Smooth muscle cell of bladder (primary cell): Measurements from ENCODE around the gene BMS1. TPM values are rescaled to one million over a fixed set of nuclear protein-coding genes. Genes with fewer than 3 reads are reported as not detected.

Experiments used
- total RNA-seq: library from RNA; depleted of rRNA; stranded (reverse); fragments of >200 nt; gene quantifications from 2 replicates; pipeline ENCODE4 v1.2.3, GENCODE V29; 2014

The BMS1 gene, protein sequence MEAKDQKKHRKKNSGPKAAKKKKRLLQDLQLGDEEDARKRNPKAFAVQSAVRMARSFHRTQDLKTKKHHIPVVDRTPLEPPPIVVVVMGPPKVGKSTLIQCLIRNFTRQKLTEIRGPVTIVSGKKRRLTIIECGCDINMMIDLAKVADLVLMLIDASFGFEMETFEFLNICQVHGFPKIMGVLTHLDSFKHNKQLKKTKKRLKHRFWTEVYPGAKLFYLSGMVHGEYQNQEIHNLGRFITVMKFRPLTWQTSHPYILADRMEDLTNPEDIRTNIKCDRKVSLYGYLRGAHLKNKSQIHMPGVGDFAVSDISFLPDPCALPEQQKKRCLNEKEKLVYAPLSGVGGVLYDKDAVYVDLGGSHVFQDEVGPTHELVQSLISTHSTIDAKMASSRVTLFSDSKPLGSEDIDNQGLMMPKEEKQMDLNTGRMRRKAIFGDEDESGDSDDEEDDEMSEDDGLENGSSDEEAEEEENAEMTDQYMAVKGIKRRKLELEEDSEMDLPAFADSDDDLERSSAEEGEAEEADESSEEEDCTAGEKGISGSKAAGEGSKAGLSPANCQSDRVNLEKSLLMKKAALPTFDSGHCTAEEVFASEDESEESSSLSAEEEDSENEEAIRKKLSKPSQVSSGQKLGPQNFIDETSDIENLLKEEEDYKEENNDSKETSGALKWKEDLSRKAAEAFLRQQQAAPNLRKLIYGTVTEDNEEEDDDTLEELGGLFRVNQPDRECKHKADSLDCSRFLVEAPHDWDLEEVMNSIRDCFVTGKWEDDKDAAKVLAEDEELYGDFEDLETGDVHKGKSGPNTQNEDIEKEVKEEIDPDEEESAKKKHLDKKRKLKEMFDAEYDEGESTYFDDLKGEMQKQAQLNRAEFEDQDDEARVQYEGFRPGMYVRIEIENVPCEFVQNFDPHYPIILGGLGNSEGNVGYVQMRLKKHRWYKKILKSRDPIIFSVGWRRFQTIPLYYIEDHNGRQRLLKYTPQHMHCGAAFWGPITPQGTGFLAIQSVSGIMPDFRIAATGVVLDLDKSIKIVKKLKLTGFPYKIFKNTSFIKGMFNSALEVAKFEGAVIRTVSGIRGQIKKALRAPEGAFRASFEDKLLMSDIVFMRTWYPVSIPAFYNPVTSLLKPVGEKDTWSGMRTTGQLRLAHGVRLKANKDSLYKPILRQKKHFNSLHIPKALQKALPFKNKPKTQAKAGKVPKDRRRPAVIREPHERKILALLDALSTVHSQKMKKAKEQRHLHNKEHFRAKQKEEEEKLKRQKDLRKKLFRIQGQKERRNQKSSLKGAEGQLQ
- 17.5 and 18.8 TPM in 2 replicates for total RNA-seq

DNA sequence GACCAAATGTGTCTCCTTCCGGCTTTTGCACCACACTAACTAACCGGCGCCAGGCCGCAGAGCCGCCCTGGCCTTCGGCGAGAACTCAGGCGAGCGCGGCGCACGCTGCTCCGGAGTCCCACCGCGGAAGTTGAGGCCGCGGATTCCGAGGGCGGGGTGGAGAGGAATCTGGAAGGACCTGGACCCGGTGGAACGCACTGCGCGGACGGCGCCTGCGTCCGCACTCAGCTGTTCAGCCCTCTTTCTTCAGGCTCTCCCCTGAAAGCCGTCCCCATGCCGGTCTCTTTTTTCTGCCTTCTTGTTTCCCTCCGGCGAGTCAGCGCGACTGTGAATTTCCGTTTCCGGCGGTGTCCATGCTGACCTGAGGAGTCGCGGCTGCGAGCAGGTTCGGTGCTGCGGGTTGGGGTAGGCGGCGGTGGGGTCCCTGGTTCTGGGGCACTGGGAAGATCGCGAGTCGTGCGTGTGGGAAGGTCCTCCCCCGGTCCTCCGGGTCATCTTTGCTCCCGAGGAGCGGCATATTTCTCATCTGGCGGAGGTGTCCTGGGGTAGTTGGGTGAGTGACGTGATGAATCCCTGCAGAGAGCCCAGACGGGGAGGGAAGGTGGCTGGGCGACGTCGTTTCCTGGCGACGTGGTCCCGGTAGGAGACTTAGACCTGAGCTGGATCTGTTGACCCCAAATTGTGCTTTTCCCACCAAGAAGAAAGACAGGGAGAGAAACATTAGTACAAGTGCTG lies at the start of gene BMS1:
Gene BMS1, plus strand, starts transcription at position 350 of the 735 bp plus-strand sequence. CDS start 1,600 bp downstream, outside the sequence.

Other genes starting within 250 kb of the BMS1 start
- 5.1 and 7.7 TPM in 2 replicates for gene ZNF33B, start 144.2 kb upstream of the BMS1 start, total RNA-seq